Colonic mucosa (tissue), 4 donors: ENCODE results near the gene RYR3. TPM values are rescaled to one million over a fixed set of nuclear protein-coding genes. Genes with fewer than 3 reads are reported as not detected.

ENCODE experiments used
- DNase-seq: peaks from one replicate; pipeline ENCODE4 v3.0.0-alpha.2; 2020
- H3K27ac ChIP-seq: fragments of 200-600 bp; one replicate; pipeline ENCODE4 v1.8.0; 2021
- H3K27me3 ChIP-seq: fragments of 200-600 bp; one replicate; pipeline ENCODE4 v1.8.0; 2021
- H3K36me3 ChIP-seq: fragments of 200-600 bp; one replicate; pipeline ENCODE4 v1.8.0; 2021
- H3K4me1 ChIP-seq: fragments of 200-600 bp; one replicate; pipeline ENCODE4 v1.8.0; 2021; ENCODE audit warnings: mild to moderate bottlenecking
- H3K4me3 ChIP-seq: fragments of 200-600 bp; one replicate; pipeline ENCODE4 v1.8.0; 2021
- H3K9ac ChIP-seq, 2 donors: one replicate each; pipeline ENCODE4 v1.7.0; 2013; ENCODE audit warnings: control low read depth in 2 of 2, low read depth in 2 of 2, low read length in 2 of 2
- H3K9me3 ChIP-seq: fragments of 200-600 bp; one replicate; pipeline ENCODE4 v1.8.0; 2021
- CTCF ChIP-seq: fragments of 200-600 bp; IDR thresholded peaks from one replicate; pipeline ENCODE4 v1.8.0; 2022; ENCODE audit warnings: antibody characterized with exemption, mild to moderate bottlenecking
- intact Hi-C: fragments of 100-400 bp; cut with DNase I; formaldehyde crosslinking; loops from one replicate; pipeline ENCODE4 v1.14.1; 2022
- total RNA-seq, 2 donors: library from RNA; stranded (reverse); fragmentation: NEBNext Ultra II Directional in 1 of 2; extraction: Animal tissue kit (Norgen Biotek cat#: 25700) in 1 of 2; gene quantifications; one replicate each; pipeline ENCODE4 v1.2.1, GENCODE V29; 2021
- donor health status: healthy.
- donor health status: DM: no; HTN: no; CAD: no.
- donor health status: DM: no; HTN: no; CAD: no.

Gene RYR3
- total RNA-seq, 2 donors from 2014 or later: 0.17 to 1.1 TPM

DNA sequence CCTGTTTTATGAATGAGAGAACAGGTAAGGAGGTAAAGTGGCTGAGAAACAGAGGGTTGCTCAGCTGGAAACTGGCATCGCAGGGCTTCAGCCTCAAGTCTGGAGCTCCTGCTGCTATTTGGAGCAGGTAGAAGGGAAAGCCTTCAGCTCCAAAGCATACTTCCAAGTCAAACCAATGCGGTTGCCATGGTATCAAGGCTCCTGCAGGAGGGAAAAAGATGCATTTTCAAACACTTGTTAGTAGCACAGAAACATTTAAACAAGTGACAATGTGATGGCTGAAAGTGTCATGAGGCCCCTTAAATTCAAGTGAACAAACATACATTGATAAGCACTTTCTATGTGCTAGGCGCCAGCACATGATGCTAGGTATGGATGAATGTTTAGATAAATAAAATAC, 60.4 kb downstream of the RYR3 start:
- Histone ChIP-seq H3K4me3 (no peak overlapping the region), H3K9me3 (no peaks in the 10 kb centered on the region), H3K9ac (no peak overlapping the region), H3K4me1 (no peaks in the 10 kb centered on the region), H3K36me3 (no peaks in the 10 kb centered on the region), H3K27ac (no peak overlapping the region), H3K27me3 (no peaks in the 10 kb centered on the region)
- DNase-seq: no peak
- intact Hi-C loops: no loop called here
- TF ChIP-seq CTCF: no peak

DNA sequence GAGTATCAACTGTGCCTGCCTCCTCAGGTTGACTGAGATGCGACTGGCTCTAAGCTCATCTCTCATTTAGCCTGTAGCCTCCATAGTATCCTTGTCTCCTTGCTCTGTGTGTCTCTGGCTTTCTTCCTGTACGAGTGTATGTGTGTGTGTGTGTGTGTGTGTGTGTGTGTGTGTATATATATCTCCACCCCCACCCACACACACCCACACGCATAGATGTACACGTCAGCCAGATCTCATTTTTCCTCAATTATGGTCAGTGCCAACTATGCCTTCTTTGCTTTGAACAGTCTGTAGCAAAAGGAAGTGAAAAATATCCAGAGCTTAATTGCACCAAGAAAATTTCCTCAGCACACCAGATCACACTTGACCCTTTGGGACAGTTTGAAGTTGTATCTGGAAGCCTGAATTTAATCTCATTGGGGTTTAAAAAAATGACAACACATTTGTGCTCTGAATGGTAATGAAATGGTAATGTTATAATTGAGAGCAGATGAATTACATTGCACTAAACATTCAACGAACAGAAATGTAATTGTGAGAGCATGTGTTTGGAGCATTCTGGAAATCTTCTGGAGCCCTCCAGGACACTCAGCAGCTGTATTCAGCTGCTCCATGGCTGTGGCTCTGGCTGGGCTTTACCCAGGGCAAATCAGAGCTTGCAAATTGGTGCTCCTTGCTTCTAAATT, 63.6 kb downstream of the RYR3 start:
- intact Hi-C loops: no loop called here
- TF ChIP-seq CTCF: no peak
- no peak for DNase-seq

GRCh38 chr15:33375236-33375635, 64.5 kb downstream of the RYR3 start:
- no peaks in the 10 kb centered on the region for H3K36me3 ChIP-seq
- no peak overlapping the region for H3K4me3 ChIP-seq
- intact Hi-C loops: no loop called here
- no peaks in the 10 kb centered on the region for H3K4me1 ChIP-seq
- no peaks in the 10 kb centered on the region for H3K9me3 ChIP-seq
- no peak overlapping the region for H3K9ac ChIP-seq
- no peak for DNase-seq
- TF ChIP-seq CTCF: no peak
- no peaks in the 10 kb centered on the region for H3K27me3 ChIP-seq
- H3K27ac ChIP-seq: no peak overlapping the region

More for the DNA sequence above, 63.6 kb downstream of the RYR3 start:
- Histone ChIP-seq H3K27ac (no peak overlapping the region), H3K9me3 (no peaks in the 10 kb centered on the region), H3K9ac (no peak overlapping the region), H3K36me3 (no peaks in the 10 kb centered on the region), H3K4me3 (no peak overlapping the region), H3K4me1 (no peaks in the 10 kb centered on the region), H3K27me3 (no peaks in the 10 kb centered on the region)

- H3K36me3 ChIP-seq: no peaks in the 10 kb centered on the region
- H3K27me3 ChIP-seq: no peaks in the 10 kb centered on the region
- no peak for TF ChIP-seq CTCF
- H3K4me3 ChIP-seq: no peak overlapping the region
- H3K4me1 ChIP-seq: no peaks in the 10 kb centered on the region
- intact Hi-C loops: no loop called here
- H3K9ac ChIP-seq: no peak overlapping the region
- no peaks in the 10 kb centered on the region for H3K9me3 ChIP-seq
- H3K27ac ChIP-seq: no peak overlapping the region
- DNase-seq: no peak
Observed at GRCh38 chr15:33377204-33377603, 66.4 kb downstream of the RYR3 start.

- Histone ChIP-seq H3K36me3 (no peaks in the 10 kb centered on the region), H3K27ac (no peak overlapping the region), H3K9me3 (no peaks in the 10 kb centered on the region), H3K4me3 (no peak overlapping the region), H3K27me3 (no peaks in the 10 kb centered on the region), H3K4me1 (no peaks in the 10 kb centered on the region), H3K9ac (no peak overlapping the region)
- TF ChIP-seq CTCF: no peak
- DNase-seq: no peak
- intact Hi-C loops: no loop called here
Observed at GRCh38 chr15:33378866-33379480, 68.2 kb downstream of the RYR3 start.
